HepG2 (cell line): Measurements from ENCODE around the gene HRG. TPM values are rescaled to one million over a fixed set of nuclear protein-coding genes. Genes with fewer than 3 reads are reported as not detected.

ENCODE experiments used
- ATF7-NPFF ChIP-seq: sonication (generic); formaldehyde crosslinking; IDR thresholded peaks from 2 replicates; pipeline ENCODE4 v1.8.1; 2023; ENCODE audit warnings: mild to moderate bottlenecking, low read depth, missing genetic modification reagents, moderate library complexity
- IRX3 ChIP-seq: sonication (generic); formaldehyde crosslinking; IDR thresholded peaks from 2 replicates; pipeline ENCODE4 v1.8.1; 2023; ENCODE audit warnings: mild to moderate bottlenecking, low read depth, missing genetic modification reagents, borderline replicate concordance
- MXI1 ChIP-seq: IDR thresholded peaks from 3 replicates; pipeline ENCODE4 v1.6.1; 2012; ENCODE audit warnings: low read depth, low read length, inconsistent platforms, borderline replicate concordance
- RBM22 ChIP-seq: fragments of 200-400 bp; formaldehyde crosslinking; optimal IDR thresholded peaks from 2 replicates; pipeline ENCODE3; 2017; ENCODE audit warnings: mild to moderate bottlenecking, low read length, moderate library complexity
- SOX6 ChIP-seq, 2 experiments: fragments of 450-650 bp in 1 of 2; sonication (generic) in 1 of 2; formaldehyde crosslinking in 1 of 2; IDR thresholded peaks; 2 replicates each; pipeline versions ENCODE4 v1.4.0 to v1.6.1; 2017 to 2020; ENCODE audit warnings: antibody characterized with exemption in 1 of 2, mild to moderate bottlenecking in 1 of 2, missing genetic modification reagents in 1 of 2
- TOPORS ChIP-seq: sonication (generic); formaldehyde crosslinking; IDR thresholded peaks from 2 replicates; pipeline ENCODE4 v1.8.0; 2023; ENCODE audit warnings: mild to moderate bottlenecking, missing genetic modification reagents
- ZNF143 ChIP-seq: sonication (generic); formaldehyde crosslinking; IDR thresholded peaks from 2 replicates; pipeline ENCODE4 v1.4.0; 2020; ENCODE audit warnings: missing genetic modification reagents
- ZNF343 ChIP-seq: sonication (generic); formaldehyde crosslinking; IDR thresholded peaks from 2 replicates; pipeline ENCODE4 v1.4.0; 2020; ENCODE audit warnings: mild to moderate bottlenecking, missing genetic modification reagents
- ZNF558 ChIP-seq: sonication (generic); formaldehyde crosslinking; IDR thresholded peaks from 2 replicates; pipeline ENCODE4 v1.9.0; 2022; ENCODE audit warnings: mild to moderate bottlenecking, missing genetic modification reagents, borderline replicate concordance
- ZNF562 ChIP-seq: sonication (generic); formaldehyde crosslinking; IDR thresholded peaks from 2 replicates; pipeline ENCODE4 v1.8.0; 2022; ENCODE audit warnings: missing genetic modification reagents, borderline replicate concordance
- ZNF563 ChIP-seq: sonication (generic); formaldehyde crosslinking; IDR thresholded peaks from 2 replicates; pipeline ENCODE4 v1.8.0; 2022; ENCODE audit warnings: mild to moderate bottlenecking, moderate library complexity, missing genetic modification reagents
- ZNF607 ChIP-seq: sonication (generic); formaldehyde crosslinking; IDR thresholded peaks from 2 replicates; pipeline ENCODE4 v1.5.1; 2020; ENCODE audit warnings: missing genetic modification reagents, mild to moderate bottlenecking, borderline replicate concordance
- polyA plus RNA-seq, 8 experiments: library from polyadenylated mRNA; depleted of rRNA in 3 of 8; stranded (reverse) in 7 of 8; unstranded in 1 of 8; fragments of >200 nt; fragmentation: Illumina TruSeq in 4 of 8; extraction: Trizol in 4 of 8; gene quantifications; 2 replicates each; pipeline versions ENCODE4 v1.2.1 to v1.2.3, GENCODE V29; 2011 to 2016; ENCODE audit warnings: low read depth in 4 of 8, missing spikeins in 1 of 8, mixed read lengths in 1 of 8; ENCODE audit not compliant: insufficient read depth in 1 of 8
- total RNA-seq, 5 experiments: library from RNA; depleted of rRNA; stranded (reverse); fragments of >200 nt; fragmentation: Illumina TruSeq; extraction: Trizol; gene quantifications; 2 replicates each; pipeline ENCODE4 v1.2.3, GENCODE V29; 2016; ENCODE audit warnings: low read depth in 1 of 5
- TF ChIP-seq, protein P1 (sequence below): sonication (generic); formaldehyde crosslinking; conservative IDR thresholded peaks from 2 replicates; pipeline ENCODE4 v1.4.0; 2020; ENCODE audit warnings: missing genetic modification reagents
- TF ChIP-seq, protein P2 (sequence below): sonication (generic); formaldehyde crosslinking; IDR thresholded peaks from 2 replicates; pipeline ENCODE4 v1.5.0; 2020; ENCODE audit warnings: mild to moderate bottlenecking, missing genetic modification reagents
- TF ChIP-seq, protein P3 (sequence below): sonication (generic); formaldehyde crosslinking; IDR thresholded peaks from 2 replicates; pipeline ENCODE4 v1.4.0; 2020; ENCODE audit warnings: mild to moderate bottlenecking, missing genetic modification reagents, borderline replicate concordance
- TF ChIP-seq, protein P4 (sequence below): IDR thresholded peaks from 2 replicates; pipeline ENCODE4 v1.6.1; 2016; ENCODE audit warnings: missing biosample characterization, missing genetic modification reagents, low read depth
- TF ChIP-seq, protein P5 (sequence below): sonication (generic); formaldehyde crosslinking; IDR thresholded peaks from 2 replicates; pipeline ENCODE4 v1.8.1; 2023; ENCODE audit warnings: missing genetic modification reagents, inconsistent platforms, borderline replicate concordance

Gene HRG
- total and polyA plus RNA-seq, 2 of the 13 experiments (the other 11 are each of a cell fraction or from before 2014, with no cell fraction given): 0.09 to 0.11 TPM

DNA sequence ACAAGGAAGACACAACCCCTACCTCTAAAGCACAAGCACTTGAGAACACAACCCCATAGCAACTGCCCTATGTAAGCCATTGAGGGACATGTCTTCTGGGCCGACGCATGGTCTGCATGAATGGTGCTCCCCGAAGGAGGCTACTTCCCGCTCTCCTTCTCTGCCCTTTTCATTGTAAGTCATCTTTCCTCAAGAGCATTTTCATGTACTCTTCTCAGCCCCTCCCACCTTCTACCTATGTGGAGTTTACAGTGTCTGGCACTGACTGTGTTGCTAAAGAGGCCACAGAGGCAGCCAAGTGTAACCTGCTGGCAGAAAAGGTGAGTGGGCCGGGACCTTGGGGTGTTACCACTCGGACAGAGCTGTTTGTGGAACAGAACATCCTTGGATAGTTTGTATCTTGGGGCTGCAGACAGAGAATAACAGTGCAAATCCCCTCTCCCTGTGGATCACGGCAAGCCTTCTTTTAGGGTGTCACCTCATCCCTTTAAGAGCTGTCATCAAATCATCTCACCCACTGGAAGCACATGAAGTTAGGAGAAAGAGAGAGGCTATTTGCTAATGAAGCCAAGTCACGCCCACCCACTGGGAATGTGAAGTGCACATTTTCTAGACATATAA, 47.4 kb upstream of the HRG start (continued):
- TF ChIP-seq, protein P1, sequence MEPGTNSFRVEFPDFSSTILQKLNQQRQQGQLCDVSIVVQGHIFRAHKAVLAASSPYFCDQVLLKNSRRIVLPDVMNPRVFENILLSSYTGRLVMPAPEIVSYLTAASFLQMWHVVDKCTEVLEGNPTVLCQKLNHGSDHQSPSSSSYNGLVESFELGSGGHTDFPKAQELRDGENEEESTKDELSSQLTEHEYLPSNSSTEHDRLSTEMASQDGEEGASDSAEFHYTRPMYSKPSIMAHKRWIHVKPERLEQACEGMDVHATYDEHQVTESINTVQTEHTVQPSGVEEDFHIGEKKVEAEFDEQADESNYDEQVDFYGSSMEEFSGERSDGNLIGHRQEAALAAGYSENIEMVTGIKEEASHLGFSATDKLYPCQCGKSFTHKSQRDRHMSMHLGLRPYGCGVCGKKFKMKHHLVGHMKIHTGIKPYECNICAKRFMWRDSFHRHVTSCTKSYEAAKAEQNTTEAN: no peak
- TF ChIP-seq, protein P2, sequence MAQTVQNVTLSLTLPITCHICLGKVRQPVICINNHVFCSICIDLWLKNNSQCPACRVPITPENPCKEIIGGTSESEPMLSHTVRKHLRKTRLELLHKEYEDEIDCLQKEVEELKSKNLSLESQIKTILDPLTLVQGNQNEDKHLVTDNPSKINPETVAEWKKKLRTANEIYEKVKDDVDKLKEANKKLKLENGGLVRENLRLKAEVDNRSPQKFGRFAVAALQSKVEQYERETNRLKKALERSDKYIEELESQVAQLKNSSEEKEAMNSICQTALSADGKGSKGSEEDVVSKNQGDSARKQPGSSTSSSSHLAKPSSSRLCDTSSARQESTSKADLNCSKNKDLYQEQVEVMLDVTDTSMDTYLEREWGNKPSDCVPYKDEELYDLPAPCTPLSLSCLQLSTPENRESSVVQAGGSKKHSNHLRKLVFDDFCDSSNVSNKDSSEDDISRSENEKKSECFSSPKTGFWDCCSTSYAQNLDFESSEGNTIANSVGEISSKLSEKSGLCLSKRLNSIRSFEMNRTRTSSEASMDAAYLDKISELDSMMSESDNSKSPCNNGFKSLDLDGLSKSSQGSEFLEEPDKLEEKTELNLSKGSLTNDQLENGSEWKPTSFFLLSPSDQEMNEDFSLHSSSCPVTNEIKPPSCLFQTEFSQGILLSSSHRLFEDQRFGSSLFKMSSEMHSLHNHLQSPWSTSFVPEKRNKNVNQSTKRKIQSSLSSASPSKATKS (CRISPR knock-in tag): no peak
- TF ChIP-seq, protein P3, sequence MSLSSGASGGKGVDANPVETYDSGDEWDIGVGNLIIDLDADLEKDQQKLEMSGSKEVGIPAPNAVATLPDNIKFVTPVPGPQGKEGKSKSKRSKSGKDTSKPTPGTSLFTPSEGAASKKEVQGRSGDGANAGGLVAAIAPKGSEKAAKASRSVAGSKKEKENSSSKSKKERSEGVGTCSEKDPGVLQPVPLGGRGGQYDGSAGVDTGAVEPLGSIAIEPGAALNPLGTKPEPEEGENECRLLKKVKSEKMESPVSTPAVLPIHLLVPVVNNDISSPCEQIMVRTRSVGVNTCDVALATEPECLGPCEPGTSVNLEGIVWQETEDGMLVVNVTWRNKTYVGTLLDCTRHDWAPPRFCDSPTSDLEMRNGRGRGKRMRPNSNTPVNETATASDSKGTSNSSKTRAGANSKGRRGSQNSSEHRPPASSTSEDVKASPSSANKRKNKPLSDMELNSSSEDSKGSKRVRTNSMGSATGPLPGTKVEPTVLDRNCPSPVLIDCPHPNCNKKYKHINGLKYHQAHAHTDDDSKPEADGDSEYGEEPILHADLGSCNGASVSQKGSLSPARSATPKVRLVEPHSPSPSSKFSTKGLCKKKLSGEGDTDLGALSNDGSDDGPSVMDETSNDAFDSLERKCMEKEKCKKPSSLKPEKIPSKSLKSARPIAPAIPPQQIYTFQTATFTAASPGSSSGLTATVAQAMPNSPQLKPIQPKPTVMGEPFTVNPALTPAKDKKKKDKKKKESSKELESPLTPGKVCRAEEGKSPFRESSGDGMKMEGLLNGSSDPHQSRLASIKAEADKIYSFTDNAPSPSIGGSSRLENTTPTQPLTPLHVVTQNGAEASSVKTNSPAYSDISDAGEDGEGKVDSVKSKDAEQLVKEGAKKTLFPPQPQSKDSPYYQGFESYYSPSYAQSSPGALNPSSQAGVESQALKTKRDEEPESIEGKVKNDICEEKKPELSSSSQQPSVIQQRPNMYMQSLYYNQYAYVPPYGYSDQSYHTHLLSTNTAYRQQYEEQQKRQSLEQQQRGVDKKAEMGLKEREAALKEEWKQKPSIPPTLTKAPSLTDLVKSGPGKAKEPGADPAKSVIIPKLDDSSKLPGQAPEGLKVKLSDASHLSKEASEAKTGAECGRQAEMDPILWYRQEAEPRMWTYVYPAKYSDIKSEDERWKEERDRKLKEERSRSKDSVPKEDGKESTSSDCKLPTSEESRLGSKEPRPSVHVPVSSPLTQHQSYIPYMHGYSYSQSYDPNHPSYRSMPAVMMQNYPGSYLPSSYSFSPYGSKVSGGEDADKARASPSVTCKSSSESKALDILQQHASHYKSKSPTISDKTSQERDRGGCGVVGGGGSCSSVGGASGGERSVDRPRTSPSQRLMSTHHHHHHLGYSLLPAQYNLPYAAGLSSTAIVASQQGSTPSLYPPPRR: peak; percentile 9; the same call in 1 of the 2 replicates
- TF ChIP-seq ZNF563 (CRISPR knock-in tag): peak; percentile 32; the same call in 1 of the 2 replicates
- TF ChIP-seq, protein P4, sequence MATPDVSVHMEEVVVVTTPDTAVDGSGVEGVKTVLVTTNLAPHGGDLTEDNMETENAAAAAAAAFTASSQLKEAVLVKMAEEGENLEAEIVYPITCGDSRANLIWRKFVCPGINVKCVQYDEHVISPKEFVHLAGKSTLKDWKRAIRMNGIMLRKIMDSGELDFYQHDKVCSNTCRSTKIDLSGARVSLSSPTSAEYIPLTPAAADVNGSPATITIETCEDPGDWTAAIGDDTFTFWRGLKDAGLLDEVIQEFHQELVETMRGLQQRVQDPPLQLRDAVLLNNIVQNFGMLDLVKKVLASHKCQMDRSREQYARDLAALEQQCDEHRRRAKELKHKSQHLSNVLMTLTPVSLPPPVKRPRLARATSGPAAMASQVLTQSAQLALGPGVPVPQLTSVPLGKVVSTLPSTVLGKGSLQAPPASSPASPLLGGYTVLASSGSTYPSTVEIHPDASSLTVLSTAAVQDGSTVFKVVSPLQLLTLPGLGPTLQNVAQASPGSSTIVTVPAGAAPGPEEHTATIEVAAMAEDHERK: no peak
- TF ChIP-seq, protein P5, sequence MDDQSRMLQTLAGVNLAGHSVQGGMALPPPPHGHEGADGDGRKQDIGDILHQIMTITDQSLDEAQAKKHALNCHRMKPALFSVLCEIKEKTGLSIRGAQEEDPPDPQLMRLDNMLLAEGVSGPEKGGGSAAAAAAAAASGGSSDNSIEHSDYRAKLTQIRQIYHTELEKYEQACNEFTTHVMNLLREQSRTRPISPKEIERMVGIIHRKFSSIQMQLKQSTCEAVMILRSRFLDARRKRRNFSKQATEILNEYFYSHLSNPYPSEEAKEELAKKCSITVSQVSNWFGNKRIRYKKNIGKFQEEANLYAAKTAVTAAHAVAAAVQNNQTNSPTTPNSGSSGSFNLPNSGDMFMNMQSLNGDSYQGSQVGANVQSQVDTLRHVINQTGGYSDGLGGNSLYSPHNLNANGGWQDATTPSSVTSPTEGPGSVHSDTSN (CRISPR knock-in tag): 0 out of 2 replicates have a peak, but pooled peaks have one; percentile 34
- TF ChIP-seq IRX3 (CRISPR knock-in tag): 0 out of 2 replicates have a peak, but pooled peaks have one; percentile 21
- 0 out of 2 replicates have a peak, but pooled peaks have one; percentile 15 for TF ChIP-seq ATF7-NPFF (CRISPR knock-in tag)
- TF ChIP-seq ZNF558 (CRISPR knock-in tag): 0 out of 2 replicates have a peak, but pooled peaks have one; percentile 32
- no peak for TF ChIP-seq SOX6 (IDR thresholded peaks at IDR 0.05)
- TF ChIP-seq SOX6 (CRISPR knock-in tag; IDR thresholded peaks at IDR 0.05): no peak
- TF ChIP-seq TOPORS (CRISPR knock-in tag): no peak
- TF ChIP-seq ZNF607 (CRISPR knock-in tag): peak; percentile 52; the same call in 1 of the 2 replicates
- TF ChIP-seq ZNF562 (CRISPR knock-in tag): 0 out of 2 replicates have a peak, but pooled peaks have one; percentile 24
- TF ChIP-seq ZNF143 (CRISPR knock-in tag): no peak
- TF ChIP-seq MXI1: no peak
- TF ChIP-seq RBM22: peak; percentile 91
- no peak for TF ChIP-seq ZNF343 (CRISPR knock-in tag)
